Brain pericyte (primary cell): ENCODE results near the gene TTLL13.
"Not testable (repeated sequence)": the region's sequence is repeated elsewhere in the genome, so short reads cannot be mapped to it uniquely, and the experiment has no call there.

ENCODE experiments used
- DNase-seq: peaks from one replicate; pipeline ENCODE4 v3.0.0-alpha.2; 2012; ENCODE audit warnings: low read depth, low spot score

Gene TTLL13

DNA sequence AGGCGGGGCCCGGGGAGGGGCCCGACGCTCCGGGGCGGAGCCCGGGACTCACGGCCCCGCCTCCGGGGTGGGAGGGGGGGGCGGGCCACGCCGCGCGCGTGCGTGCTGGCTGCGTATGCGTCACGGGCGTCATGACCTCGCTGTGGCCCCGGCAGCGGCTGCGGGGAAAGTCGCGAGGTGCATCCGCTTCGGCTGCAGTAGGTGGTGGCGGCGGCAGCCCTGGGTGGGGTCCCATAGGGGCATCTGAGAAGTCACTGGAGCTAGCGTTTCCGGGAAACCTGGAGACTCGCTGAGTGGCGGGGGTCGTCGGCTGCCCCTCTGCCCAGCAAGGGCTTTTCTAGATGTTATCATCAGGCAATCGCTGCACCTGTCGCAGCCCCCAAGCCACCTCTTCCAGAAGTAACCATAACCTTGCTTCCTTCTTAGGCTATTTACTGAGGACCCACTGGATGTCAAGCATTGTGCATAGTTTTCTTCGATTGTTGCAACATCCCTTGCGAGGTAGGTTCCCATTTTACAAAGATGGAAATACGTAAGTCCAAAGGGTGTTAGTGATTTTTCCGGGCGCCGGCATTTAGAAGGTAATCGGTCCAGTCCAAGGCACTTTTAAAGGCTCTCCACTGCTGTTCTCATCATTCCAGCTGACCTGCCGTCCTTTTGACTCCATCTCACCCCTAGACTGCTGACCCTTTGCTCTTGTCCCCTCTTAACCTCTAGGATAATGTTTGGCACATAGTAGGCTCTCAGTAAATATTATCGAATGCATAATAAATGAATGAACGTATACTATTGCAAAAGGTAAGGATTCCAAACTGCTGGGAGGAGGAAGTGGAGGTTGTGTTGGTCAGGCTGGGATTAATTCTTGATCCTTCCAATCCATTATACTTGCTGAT is 15.0 kb upstream of the TTLL13 start, which contains the start of gene GDPGP1:
GDPGP1 (plus strand) TSS at position 114 of the 893 bp plus-strand sequence. CDS start 6,700 bp downstream, outside the sequence.
- no peak for DNase-seq

DNA sequence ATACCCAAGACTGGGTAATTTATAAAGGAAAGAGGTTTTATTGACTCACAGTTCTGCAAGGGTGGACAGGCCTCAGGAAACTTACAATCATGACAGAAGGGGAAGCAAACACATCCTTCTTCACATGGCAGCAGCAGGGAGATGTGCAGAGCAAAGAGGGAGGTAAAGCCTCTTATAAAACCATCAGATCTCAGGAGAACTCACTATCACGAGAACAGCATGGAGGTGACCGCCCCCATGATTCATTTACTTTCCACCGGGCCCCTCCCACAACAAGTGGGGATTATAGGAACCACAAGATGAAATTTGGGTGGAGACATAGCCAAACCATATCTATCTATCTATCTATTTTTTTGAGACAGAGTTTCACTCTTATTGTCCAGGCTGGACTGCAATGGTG is 10.0 kb upstream of the TTLL13 start:
- DNase-seq = no peak

DNA sequence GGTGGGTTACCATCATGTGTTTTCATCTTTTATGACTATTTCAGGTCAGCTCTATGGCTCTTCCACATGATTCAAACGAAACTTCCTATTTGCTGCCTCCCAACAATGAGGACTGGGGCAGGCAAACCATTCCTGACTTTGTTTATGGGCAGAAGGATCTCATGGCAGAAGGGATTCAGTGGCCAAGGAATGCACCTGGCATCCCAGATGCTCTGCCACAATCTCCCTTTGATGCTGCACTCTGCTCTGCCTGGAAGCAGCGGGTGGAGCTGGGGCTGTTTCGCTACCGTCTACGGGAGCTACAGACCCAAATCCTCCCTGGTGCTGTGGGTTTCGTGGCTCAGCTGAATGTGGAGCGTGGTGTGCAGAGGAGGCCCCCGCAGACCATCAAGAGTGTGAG is 8.5 kb upstream of the TTLL13 start:
- no peak for DNase-seq

GRCh38 chr15:90241343-90242192 is 7.8 kb upstream of the TTLL13 start:
- DNase-seq = no peak

DNA sequence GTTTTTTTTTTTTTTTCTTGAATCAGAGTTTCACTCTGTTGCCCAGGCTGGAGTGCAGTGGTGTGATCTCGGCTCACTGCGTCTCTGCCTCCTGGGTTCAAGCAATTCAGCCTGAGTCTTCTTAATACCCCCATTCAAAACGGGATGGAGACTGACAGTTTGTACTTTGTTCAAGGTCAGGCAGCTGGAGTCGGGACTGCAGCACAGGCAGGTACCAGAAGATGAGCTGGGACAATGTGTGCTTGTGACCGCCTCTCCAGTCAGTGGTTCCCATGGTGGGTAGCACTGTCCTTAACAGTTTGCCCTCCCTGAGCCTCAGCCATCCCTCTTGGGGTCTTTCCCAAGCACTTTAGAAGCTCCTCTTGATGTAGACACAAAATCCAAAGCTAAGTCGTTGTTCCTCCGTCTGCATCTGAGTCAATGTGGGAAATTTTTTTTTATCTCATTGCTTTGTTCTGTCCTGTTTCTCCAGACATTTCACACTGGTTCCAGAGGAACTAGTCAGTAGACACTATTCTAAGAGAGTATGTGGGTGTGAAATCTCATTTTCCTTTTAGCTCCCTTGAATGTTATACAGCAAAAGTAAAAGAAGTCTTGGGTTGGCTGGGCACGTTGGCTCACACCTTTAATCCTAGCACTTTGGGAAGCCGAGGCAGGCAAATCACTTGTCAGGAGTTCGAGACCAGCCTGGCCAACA is 5.3 kb upstream of the TTLL13 start:
- DNase-seq = no peak

DNA sequence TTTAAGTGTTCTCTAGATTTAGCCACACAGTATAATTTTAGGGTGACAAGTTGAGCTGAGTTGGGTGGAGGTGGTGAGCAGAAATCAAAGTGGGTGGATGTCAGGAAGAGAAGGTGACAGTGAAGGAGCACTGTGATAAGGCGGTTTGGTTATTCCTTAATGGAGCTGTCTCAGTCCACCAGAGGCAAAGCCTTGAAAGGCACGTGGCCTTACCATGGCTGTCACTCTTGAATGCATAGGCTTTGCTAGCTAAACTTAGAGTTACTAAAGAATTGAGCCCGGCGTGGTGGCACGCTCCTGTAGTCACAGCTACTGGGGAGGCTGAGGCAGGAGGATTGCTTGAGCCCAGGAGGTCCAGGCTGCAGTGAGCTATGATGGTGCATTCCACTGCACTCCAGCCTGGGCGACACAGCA is 560 bp upstream of the TTLL13 start:
- no peak for DNase-seq

- no peak for DNase-seq
Measured at GRCh38 chr15:90257776-90258175, 8.4 kb downstream of the TTLL13 start.

DNA sequence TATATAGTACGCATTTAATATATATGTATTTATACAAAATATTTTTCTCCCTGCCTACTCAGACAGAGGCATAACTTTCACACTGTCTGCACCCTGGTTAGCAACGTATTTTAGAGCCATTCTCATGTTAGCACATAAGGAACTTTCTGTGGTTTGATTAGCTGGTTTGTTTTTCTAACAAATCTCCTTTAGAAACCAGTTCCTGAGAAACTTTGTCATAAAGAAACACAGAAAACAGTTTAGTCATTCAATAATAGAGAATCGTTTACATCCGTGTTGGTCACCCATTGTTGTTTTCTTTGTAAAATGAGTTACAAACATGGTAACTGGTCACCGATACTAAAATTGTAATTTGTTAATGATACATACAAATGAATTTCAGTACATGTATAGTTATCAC is 10.2 kb downstream of the TTLL13 start:
- DNase-seq = no peak

GRCh38 chr15:90260731-90261130 is 11.4 kb downstream of the TTLL13 start:
- not testable (repeated sequence) for DNase-seq

GRCh38 chr15:90261811-90262210 is 12.5 kb downstream of the TTLL13 start:
- DNase-seq = no peak

DNA sequence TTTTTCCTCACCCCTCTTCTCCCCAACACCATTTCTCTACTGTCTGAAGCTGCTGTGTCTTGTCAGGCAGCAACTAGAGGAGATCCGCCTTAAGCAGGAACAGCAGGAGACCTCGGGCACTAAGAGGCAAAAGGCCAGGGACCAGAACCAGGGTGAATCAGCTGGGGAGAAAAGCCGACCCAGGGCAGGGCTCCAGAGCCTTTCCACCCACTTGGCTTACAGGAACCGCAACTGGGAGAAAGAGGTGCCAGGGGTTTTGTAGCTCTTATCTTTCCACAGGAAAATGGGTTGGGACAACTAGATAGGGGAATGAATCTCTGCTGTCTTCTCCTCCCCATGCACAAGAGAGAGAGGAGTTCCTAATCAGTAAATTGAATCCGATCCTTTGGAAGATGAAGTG is 13.1 kb downstream of the TTLL13 start:
- DNase-seq = no peak

DNA sequence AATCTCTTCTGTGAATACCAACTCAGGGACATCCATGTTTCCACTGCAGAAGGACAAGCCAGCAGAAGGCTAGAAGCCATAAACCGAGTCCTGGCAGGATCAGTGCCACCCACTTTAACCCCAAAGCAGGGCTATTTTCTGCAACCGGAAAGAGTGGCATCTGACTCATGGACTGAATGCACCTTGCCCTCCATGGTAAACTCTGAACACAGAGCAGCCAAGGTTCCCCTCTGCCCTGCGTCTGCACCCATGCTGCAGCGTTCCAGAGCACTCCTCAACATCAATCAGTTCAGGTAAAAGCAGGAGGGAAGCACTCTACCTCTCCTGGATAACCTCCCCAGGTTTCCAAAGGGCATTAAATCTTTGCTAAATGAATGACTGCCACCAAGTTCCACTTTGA is 15.3 kb downstream of the TTLL13 start:
- no peak for DNase-seq

- peak; percentile 63 for DNase-seq
Measured at GRCh38 chr15:90265271-90266060, 16.1 kb downstream of the TTLL13 start, which contains the start of gene NGRN. Gene NGRN (plus strand): TSS chr15:90265672. CDS start chr15:90265713, 41 bp downstream.

DNA sequence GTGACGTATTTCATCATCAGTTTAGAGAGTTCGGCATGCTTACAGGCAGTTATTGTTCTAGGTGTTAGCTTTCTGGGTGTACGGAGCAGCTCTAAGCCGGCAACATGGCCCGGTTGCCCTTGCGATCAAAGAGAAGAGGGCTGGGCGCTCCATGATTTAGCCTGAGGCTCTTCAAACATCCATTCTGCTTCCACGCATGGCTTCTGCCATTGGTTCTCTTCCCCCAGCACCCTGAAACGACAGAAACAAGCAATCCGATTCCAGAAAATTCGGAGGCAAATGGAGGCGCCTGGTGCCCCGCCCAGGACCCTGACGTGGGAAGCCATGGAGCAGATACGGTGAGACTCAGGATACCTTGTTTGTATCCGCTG is 16.7 kb downstream of the TTLL13 start:
- DNase-seq = no peak

GRCh38 chr15:90266485-90266884 is 17.1 kb downstream of the TTLL13 start:
- DNase-seq = no peak

- no peak for DNase-seq
Measured at GRCh38 chr15:90268415-90268814, 19.1 kb downstream of the TTLL13 start.

DNA sequence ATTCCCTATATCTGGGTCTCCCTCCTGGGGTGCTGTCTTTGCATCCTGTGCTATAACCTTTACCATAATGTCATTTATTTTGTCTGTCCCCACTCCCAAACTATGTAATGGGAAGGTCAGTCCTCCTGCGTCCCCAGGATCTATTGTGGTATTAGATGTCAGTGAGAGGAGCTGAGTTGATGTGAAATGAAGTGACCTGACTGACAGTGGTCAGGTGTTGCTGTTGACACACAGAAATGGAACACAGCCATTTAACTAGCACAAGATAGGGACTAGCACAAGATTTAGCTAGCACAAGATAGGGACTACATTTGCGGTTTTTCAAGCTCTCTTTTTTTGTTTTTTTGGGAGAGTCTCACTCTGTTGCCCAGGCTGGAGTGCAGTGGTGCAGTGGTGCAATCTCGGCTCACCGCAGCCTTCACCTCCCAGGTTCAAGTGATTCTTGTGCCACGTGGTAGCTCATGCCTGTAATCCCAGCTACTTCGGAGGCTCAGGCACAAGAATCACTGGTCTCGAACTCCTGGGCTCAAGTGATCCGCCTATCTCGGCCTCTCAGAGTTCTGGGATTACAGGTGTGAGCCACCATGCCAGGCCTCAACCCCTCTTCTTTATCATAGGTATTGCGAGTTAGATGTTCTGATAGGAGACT is 21.3 kb downstream of the TTLL13 start:
- DNase-seq = no peak

- DNase-seq = no peak
Measured at GRCh38 chr15:90271459-90272166, 22.3 kb downstream of the TTLL13 start.

DNA sequence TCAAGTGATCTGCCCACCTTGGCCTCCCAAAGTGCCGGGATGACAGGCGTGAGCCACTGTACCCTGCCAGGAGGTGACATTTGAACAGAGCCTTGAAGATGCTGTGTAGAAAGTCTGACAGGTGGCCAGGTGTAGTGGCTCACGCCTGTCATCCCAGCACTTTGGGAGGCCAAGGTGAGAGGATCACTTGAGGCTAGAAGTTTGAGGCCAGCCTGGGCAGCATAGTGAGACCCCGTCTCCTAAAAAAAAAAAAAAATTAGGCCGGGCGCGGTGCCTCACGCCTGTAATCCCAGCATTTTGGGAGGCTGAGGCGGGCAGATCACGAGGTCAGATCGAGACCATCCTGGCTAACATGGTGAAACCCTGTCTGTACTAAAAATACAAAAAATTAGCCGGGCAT is 29.1 kb downstream of the TTLL13 start:
- DNase-seq = not testable (repeated sequence)

- not testable (repeated sequence) for DNase-seq
Measured at GRCh38 chr15:90280743-90281142, 31.4 kb downstream of the TTLL13 start.
